Fibroblast of the conjunctiva (primary cell): ENCODE data around the gene GALNT15.
A peak's percentile ranks its signal among the peaks of the same experiment; 100 is the strongest.

Experiments
- DNase-seq: peaks from one replicate; pipeline ENCODE4 v3.0.0-alpha.2; 2010; ENCODE audit warnings: low read depth

Gene GALNT15

GRCh38 chr3:16252988-16253387 lies 78.5 kb downstream of the GALNT15 start:
- no peak for DNase-seq

DNA sequence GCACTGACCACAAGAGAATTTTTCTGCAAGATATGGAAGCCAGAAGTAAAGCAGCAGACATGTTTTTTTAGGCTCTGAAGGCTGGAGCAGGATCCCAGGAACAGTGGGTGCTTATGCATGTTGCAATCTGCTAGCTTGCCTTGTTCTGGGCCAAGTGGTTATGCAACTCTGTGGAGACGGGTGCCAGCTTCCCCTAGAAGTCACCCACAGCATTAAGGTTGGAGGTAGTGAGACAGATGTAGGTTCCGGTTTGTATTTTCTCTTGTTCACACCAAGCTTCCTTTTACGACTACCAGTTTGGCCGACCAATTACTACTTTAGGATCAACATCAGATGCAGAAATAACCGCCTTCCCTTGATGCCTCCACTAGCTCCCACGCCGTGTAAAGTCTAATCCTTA lies 79.1 kb downstream of the GALNT15 start:
- no peak for DNase-seq

DNA sequence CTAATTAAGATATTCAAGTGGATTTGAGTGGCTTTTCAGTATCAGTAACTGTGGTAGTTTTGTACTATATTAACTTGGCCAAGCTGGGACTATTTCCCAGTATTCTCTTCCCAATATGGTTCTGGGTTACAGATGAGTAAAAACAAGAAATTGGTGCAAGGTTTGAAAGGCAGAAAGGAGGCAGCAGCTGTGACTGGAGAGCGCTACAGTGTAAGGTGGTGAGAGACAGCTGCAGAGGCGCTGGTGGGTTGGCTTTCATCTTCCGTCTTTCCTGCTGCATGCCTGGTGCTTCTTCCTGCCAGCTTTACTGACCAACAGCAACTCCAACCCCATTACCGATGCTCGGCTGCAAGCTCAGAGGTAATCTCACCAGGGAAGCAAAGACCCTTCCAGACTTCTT lies 80.4 kb downstream of the GALNT15 start:
- DNase-seq: no peak

DNA sequence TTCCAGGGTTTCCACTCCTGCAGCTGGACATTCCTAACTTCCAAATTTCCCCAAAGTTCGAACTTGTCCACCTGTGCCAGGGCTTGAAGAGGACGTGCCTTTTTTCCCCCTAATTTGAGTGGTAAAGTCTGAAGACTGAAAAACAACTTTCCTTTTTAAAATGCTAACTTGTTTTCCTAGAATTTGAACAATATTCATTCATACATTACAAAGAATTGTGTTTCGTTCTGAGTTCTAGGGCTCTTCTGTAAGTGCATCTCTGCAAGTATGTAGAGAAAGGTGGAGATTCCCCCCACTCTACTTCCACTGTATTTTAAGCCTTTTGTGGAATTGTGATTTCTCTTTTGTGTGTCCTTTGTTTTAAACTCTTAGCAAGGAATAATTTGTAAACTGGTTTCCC lies 80.8 kb downstream of the GALNT15 start:
- no peak for DNase-seq

- no peak for DNase-seq
These were observed 81.2 kb downstream of the GALNT15 start for GRCh38 chr3:16255726-16256125.

DNA sequence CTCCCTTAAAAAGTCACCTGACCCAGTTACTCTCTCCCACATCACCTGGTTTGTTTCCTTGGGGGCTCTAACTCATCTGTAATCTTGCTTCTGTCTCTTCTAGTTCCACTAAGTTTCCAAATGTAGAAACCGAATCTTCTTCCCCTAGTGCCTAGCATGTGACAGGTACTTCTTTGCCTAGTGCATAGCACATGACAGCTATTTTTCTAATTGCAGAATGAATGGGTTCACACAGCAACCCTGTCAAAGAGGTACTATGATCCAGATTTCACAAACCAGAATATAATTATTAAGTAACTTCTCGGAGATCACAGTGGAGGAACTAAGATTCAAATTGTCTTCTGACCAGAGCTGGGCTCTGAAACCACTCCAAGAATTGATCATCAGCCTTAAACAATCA lies 82.8 kb downstream of the GALNT15 start:
- DNase-seq: no peak

- no peak for DNase-seq
These were observed 83.7 kb downstream of the GALNT15 start for GRCh38 chr3:16258177-16258576.

- no peak for DNase-seq
These were observed 84.4 kb downstream of the GALNT15 start for GRCh38 chr3:16258866-16259265.

GRCh38 chr3:16260046-16260445 lies 85.6 kb downstream of the GALNT15 start:
- no peak for DNase-seq

GRCh38 chr3:16262174-16262573 lies 87.7 kb downstream of the GALNT15 start:
- no peak for DNase-seq

DNA sequence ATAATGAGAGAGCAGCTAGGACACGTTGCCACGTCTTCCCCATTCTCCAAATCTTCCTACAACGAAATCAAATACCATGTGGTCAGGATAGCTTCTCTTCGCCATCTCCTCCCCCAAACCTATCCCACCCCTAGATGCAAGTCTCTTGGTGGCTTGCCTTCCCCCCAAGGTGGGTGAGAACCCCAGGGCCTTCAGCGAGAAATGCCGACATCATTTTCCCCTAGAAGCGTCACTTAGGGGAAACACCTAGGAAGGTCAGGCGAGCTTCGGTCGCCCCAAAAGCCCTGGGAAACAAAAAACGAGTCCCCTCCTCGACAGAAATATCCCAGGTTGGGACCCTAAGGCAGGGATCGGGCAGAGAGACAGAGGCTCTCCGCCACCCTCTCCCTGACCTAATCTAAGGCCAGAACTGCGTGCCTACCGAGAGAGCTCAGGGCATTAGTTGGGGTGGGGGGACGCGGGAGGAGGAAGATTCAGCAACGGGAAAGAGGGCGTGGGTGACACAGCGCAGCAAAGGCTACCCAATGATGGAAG lies 89.8 kb downstream of the GALNT15 start:
- no peak for DNase-seq

- DNase-seq: peak; percentile 99
These were observed 90.4 kb downstream of the GALNT15 start, which contains the start of the genes DPH3 and OXNAD1 for GRCh38 chr3:16264708-16265454. TSS of gene DPH3 (minus strand) at chr3:16264943. CDS start at chr3:16264876, 67 bp downstream. TSS of gene OXNAD1 (plus strand) at chr3:16265212. CDS start at chr3:16270953, 5,741 bp downstream.

DNA sequence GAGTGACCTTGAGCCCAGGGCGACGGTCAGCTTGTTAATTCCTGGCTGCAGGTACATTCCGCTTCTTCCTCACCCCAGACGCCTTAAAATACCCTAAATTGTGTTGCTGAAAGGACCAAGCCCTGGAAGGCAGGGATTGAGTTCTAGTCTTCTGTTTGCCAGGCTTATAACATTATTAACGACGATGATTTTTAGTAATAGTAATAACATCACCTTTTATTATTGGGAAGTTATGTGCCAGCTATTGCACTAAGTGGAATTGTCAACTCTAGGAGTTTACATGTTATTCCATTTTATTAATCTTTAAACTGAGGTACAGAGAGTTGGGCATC lies 90.9 kb downstream of the GALNT15 start:
- no peak for DNase-seq

GRCh38 chr3:16266714-16267113 lies 92.2 kb downstream of the GALNT15 start:
- DNase-seq: no peak

- DNase-seq: no peak
These were observed 96.4 kb downstream of the GALNT15 start for GRCh38 chr3:16270855-16271254.

DNA sequence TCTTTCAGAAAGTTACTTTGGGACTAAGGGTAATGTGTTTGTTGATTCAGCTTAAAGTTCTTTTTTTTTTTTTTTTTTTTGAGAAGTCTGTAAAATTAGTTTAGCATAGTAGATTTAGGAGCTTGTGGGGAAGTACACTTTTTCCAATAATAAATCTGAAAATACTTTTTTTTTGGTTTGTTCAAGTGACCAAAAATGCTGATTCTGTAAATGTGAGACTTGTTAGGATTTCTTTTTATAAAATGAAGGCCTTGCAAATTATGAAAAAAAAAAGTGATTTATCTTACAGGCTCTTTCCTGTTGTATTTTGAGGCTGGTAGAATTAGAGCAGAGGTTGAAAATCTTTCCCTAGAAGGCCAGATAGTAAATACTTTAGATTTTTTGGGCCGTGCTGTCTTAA lies 98.1 kb downstream of the GALNT15 start:
- DNase-seq: no peak

- DNase-seq: no peak
These were observed 99.4 kb downstream of the GALNT15 start for GRCh38 chr3:16273867-16274266.

DNA sequence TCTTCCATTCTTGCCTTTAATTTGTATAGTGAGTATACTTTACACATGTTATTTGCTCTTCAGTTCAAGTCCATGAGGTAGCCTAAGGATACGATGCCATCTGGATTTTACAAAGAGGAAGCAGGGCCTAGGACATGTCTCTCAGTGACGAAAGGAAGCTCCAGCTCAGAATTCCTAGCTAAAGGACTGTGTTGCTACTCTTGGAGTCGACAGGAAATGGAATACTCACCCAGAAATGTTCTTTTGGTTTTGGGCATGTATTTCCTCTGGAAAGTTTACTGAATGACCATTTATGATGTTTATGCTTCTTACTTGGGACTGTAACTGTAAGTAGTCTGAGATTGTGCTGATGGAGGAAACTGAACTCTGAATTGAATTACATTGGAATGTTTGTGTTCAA lies 103.0 kb downstream of the GALNT15 start:
- no peak for DNase-seq

GRCh38 chr3:16279010-16279801 lies 104.7 kb downstream of the GALNT15 start:
- DNase-seq: no peak

GRCh38 chr3:16280671-16281070 lies 106.2 kb downstream of the GALNT15 start:
- no peak for DNase-seq
